Measurements from ENCODE around the gene SLAMF1.

Gene SLAMF1

DNA sequence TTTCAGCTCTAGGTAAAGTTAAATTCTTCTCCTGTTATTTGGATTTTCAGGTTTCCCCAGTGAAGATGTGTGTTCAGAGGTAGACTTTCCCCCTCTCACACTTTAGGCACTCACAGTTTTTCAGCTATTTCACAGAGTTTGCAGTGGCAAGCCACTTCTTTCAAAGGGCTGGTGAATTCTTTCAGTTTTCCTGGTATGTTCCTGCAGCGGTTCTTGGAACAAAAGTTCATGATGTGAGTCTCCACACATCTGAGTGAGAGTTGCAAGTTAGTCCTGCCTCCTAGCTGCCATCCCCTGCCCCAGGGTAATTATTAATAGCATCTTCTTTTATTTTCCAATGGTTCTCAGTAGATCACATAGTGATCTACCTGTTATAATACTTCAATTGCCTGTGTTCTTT lies 40.2 kb downstream of the SLAMF1 start:
- TF ChIP-seq, protein P1, sequence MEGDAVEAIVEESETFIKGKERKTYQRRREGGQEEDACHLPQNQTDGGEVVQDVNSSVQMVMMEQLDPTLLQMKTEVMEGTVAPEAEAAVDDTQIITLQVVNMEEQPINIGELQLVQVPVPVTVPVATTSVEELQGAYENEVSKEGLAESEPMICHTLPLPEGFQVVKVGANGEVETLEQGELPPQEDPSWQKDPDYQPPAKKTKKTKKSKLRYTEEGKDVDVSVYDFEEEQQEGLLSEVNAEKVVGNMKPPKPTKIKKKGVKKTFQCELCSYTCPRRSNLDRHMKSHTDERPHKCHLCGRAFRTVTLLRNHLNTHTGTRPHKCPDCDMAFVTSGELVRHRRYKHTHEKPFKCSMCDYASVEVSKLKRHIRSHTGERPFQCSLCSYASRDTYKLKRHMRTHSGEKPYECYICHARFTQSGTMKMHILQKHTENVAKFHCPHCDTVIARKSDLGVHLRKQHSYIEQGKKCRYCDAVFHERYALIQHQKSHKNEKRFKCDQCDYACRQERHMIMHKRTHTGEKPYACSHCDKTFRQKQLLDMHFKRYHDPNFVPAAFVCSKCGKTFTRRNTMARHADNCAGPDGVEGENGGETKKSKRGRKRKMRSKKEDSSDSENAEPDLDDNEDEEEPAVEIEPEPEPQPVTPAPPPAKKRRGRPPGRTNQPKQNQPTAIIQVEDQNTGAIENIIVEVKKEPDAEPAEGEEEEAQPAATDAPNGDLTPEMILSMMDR (IDR thresholded peaks at IDR 0.05; ENCODE audit: low read depth, low read length) = no peak
- no peak for DNase-seq (ENCODE audit: extremely low read depth, low read depth)

DNA sequence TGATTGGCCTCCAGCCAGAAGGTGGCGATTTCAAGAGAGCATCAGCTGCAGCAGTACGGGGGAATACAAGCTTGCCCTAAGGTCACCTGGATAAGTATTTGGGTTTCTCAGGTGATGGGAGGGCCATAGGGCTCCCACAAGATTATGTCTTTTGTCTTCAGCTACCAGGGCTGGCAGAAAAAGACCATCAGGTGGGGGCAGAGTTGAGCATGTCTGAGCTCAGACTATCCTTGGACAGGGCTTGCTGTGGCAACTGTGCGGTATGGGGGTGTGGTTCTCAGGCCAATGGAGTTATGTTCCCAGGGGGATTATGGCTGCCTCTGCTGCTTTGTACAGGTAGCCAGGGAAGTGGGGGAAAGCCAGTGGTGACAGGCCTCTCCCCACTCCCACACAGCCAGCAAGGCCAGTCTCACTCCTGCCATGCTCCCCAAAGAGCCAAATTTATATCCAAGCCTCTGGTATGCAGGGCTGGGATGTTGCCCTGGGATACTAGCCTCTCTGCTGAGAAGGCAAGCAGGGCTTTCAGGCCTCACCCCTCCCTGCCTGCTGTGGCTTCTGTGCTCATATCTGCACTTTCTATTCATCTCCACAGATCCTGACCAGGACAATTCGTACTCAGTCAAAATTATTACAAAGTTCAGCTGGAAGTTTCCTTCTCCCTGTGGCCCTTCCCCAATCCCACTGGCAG lies 40.9 kb downstream of the SLAMF1 start:
- DNase-seq (ENCODE audit: extremely low read depth, low read depth) = no peak
- TF ChIP-seq, protein P1 (IDR thresholded peaks at IDR 0.05; ENCODE audit: low read depth, low read length) = no peak

DNA sequence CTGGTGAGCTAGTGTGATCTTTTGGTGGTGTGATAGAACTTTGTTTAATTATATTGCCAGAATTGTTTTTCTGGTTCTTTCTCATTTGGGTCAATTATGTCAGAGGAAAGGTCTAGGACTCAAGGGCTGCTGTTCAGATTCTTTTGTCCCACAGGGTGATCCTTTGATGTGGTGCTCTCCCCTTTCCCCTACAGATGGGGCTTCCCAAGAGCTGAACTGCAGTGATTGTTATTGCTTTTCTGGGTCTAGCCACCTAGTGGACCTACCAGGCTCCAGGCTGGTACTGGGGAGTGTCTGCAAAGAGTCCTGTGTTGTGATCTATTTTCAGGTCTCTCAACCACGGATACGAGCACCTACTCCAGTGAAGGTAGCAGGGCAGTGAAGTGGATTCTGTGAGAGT lies 41.6 kb downstream of the SLAMF1 start:
- TF ChIP-seq, protein P1 (IDR thresholded peaks at IDR 0.05; ENCODE audit: low read depth, low read length) = no peak
- no peak for DNase-seq (ENCODE audit: extremely low read depth, low read depth)

DNA sequence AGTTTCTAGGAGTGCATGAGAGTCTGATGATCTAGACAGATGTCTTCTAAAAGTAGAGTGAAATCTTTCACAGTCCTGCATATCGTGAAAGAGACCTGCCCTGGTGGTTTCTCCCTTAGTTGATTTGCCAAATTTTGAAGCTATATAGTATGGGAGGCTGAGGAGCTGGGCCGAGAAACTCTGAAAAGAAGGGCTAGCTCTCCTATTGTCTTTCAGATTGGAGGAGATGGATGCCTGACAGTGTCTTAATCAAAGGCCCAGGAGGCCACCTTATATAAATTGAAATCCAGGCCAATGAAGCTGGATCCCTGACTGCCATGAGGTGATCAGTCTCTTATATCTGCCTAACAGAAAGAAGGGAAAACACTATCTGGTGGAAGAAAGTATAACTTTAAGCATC lies 49.1 kb downstream of the SLAMF1 start:
- TF ChIP-seq, protein P1 (IDR thresholded peaks at IDR 0.05; ENCODE audit: low read depth, low read length) = no peak
- no peak for DNase-seq (ENCODE audit: extremely low read depth, low read depth)

DNA sequence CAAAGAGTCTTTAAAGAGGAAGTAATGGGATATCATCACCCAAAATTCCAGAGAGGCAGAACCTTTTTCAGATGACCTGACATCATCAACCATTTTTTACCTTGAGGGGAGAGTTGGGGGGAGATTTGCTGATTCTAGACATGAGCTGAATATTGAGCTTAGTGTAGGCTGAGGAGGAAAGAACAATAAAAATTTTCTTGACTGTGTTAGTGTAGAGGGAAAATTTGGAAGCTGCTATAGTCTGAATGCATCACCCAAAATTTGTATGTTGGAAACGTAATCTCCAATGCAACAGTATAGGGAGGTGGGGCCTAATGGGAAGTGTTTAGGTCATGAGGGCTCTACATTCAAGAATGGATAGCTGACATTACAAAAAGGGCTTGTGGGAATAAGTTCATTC lies 49.8 kb downstream of the SLAMF1 start:
- DNase-seq (ENCODE audit: extremely low read depth, low read depth) = no peak
- TF ChIP-seq, protein P1 (IDR thresholded peaks at IDR 0.05; ENCODE audit: low read depth, low read length) = no peak

DNA sequence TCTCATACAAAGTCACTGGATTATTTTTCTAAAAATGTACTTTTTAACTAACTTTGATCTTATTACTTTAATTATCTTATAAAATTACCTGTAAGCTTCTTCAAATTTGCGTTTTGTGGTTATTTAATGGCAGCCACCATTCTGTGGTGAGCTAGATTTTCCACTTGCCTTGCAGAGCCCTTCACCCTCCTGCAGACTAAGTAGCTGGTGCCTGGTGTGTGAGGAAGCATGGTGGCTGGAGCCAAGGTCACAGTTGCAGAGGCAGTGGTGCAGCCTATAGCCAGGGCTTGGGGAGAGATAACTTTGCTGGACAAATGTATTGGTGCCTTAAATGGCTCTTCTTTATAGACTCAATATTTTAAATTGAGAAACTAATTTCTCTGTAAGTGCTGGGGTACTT lies 56.4 kb downstream of the SLAMF1 start:
- no peak for DNase-seq (ENCODE audit: extremely low read depth, low read depth)
- TF ChIP-seq, protein P1 (IDR thresholded peaks at IDR 0.05; ENCODE audit: low read depth, low read length) = no peak

DNA sequence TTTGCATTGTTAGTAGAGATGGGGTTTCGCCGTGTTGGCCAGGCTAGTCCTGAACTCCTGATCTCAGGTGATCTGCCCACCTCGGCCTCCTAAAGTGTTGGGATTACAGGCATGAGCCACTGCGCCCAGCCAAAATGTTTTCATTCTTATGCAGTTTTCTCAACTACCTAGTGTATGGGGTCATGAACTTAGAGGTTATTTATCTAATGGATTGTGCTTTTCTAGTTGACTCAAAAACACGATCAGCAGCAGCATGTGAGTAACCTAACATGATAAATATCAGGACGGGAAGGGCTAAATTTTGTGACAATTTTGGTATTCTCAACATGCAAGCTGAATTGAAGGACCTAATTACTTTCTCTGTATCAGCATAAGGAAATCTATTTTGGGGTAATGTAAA lies 58.4 kb downstream of the SLAMF1 start:
- TF ChIP-seq, protein P1 (IDR thresholded peaks at IDR 0.05; ENCODE audit: low read depth, low read length) = no peak
- no peak for DNase-seq (ENCODE audit: extremely low read depth, low read depth)
